ENCODE data around the gene ZBTB7C.

DNA sequence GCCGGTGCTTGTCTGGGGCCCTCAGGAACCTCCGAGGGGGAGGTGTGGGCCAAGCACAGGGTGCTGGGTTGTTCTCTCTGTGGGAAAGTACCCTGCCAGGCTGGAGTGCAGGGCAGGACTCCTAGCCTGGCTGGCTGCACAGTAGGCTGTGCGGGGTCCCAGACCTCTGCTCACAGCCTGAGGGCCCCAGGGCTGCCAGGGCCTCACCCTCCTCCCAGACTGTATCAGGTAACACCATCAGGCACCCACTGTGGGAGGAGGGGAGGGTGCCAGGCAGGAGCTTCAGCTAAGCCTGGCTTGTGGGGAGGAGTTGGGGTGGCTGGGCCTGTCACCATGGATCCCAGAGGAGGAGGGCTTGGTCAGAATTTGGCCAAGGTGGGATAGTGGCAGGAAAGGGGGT, 266.8 kb downstream of the ZBTB7C start:
- TF ChIP-seq MXI1 (IDR thresholded peaks at IDR 0.05; ENCODE audit: borderline replicate concordance, low read depth, low read length) = no peak
- TF ChIP-seq, protein P1, sequence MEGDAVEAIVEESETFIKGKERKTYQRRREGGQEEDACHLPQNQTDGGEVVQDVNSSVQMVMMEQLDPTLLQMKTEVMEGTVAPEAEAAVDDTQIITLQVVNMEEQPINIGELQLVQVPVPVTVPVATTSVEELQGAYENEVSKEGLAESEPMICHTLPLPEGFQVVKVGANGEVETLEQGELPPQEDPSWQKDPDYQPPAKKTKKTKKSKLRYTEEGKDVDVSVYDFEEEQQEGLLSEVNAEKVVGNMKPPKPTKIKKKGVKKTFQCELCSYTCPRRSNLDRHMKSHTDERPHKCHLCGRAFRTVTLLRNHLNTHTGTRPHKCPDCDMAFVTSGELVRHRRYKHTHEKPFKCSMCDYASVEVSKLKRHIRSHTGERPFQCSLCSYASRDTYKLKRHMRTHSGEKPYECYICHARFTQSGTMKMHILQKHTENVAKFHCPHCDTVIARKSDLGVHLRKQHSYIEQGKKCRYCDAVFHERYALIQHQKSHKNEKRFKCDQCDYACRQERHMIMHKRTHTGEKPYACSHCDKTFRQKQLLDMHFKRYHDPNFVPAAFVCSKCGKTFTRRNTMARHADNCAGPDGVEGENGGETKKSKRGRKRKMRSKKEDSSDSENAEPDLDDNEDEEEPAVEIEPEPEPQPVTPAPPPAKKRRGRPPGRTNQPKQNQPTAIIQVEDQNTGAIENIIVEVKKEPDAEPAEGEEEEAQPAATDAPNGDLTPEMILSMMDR (conservative IDR thresholded peaks at IDR 0.05; ENCODE audit: low read depth, low read length) = no peak
- no peak for TF ChIP-seq MAZ (IDR thresholded peaks at IDR 0.05; ENCODE audit: borderline replicate concordance, low read depth, low read length)
- TF ChIP-seq POLR2A (IDR thresholded peaks at IDR 0.05; ENCODE audit: low read depth, low read length) = no peak
- no peak for TF ChIP-seq RCOR1 (IDR thresholded peaks at IDR 0.05; ENCODE audit: insufficient replicate concordance, low read length)
- TF ChIP-seq FOS (IDR thresholded peaks at IDR 0.05; ENCODE audit: low read depth, low read length) = no peak
- TF ChIP-seq CHD1 (IDR thresholded peaks at IDR 0.05; ENCODE audit: low read depth, low read length) = no peak
- TF ChIP-seq BHLHE40 (IDR thresholded peaks at IDR 0.05; ENCODE audit: low read depth, low read length) = no peak
